AG04449 (cell line): Measurements from ENCODE around the gene PLEKHM3.
A peak's percentile ranks its signal among the peaks of the same experiment; 100 is the strongest.

ENCODE experiments used
- CTCF ChIA-PET: fragments of 350-600 bp; formaldehyde crosslinking; extraction: SDS; loops from one replicate; lab custom pipeline; 2021; ENCODE audit warnings: antibody characterized with exemption; lab: Yijun Ruan, JAX
- POLR2A ChIA-PET: fragments of 400-600, 350-600 bp; formaldehyde crosslinking; extraction: SDS; loops from one replicate; lab custom pipeline; 2020; ENCODE audit warnings: antibody characterized with exemption, inconsistent platforms; lab: Yijun Ruan, JAX
- DNase-seq: peaks from one replicate; pipeline ENCODE4 v3.0.0-alpha.2; 2010; ENCODE audit warnings: low read depth, low spot score
- H3K4me3 ChIP-seq: 2 replicates; pipeline ENCODE4 v1.5.1; 2011; ENCODE audit warnings: low read depth, mild to moderate bottlenecking, control low read depth, low read length
- CTCF ChIP-seq: IDR thresholded peaks from one replicate; pipeline ENCODE4 v1.5.1; 2011; ENCODE audit warnings: mild to moderate bottlenecking, moderate library complexity, low read length, control low read depth, inconsistent platforms; ENCODE audit not compliant: insufficient read depth; ENCODE audit errors: missing control alignments

The PLEKHM3 gene

GRCh38 chr2:208013285-208014178 lies 11.8 kb downstream of the PLEKHM3 start:
- no peak for TF ChIP-seq CTCF
- ChIA-PET CTCF (interaction anchor here (1.0 kb wide), 1 partner anchor 9 kb away, joined by 3 read pairs; no protein-coding TSS in a partner anchor), POLR2A (no interaction called here)
- H3K4me3 ChIP-seq = no peak overlapping the region
- peak; percentile 28 for DNase-seq

GRCh38 chr2:208012449-208012848 lies 12.9 kb downstream of the PLEKHM3 start:
- ChIA-PET CTCF (interaction anchor here (1.0 kb wide), 1 partner anchor 10 kb away, joined by 3 read pairs; no protein-coding TSS in a partner anchor), POLR2A (no interaction called here)
- TF ChIP-seq CTCF = no peak
- DNase-seq = no peak
- H3K4me3 ChIP-seq = no peak overlapping the region

- H3K4me3 ChIP-seq = no peak overlapping the region
These were observed 14.8 kb downstream of the PLEKHM3 start for GRCh38 chr2:208010506-208010905.

GRCh38 chr2:208006833-208007232 lies 18.5 kb downstream of the PLEKHM3 start:
- DNase-seq = no peak
- H3K4me3 ChIP-seq = no peak overlapping the region
- CTCF ChIA-PET = interaction anchor here (1.4 to 2.1 kb wide), 3 partner anchors 33 to 261 kb away, joined by 6 to 10 read pairs (median 7); no protein-coding TSS in a partner anchor
- POLR2A ChIA-PET = interaction anchor here (2.0 kb wide), 1 partner anchor 19 kb away, joined by 6 read pairs; the partner anchor contains the start of gene PLEKHM3
- TF ChIP-seq CTCF = no peak

More at GRCh38 chr2:208010506-208010905, 14.8 kb downstream of the PLEKHM3 start:
- POLR2A ChIA-PET = no interaction called here
- no peak for DNase-seq
- no peak for TF ChIP-seq CTCF
- CTCF ChIA-PET = interaction anchor here (0.9 to 1.7 kb wide), 2 partner anchors 30 to 37 kb away, joined by 3 to 4 read pairs; no protein-coding TSS in a partner anchor

- DNase-seq = no peak
- CTCF ChIA-PET = interaction anchor here (0.8 to 2.1 kb wide), 4 partner anchors 13 to 260 kb away, joined by 3 to 10 read pairs (median 6); no protein-coding TSS in a partner anchor
- POLR2A ChIA-PET = interaction anchor here (2.0 kb wide), 1 partner anchor 20 kb away, joined by 6 read pairs; the partner anchor contains the start of gene PLEKHM3
- no peak for TF ChIP-seq CTCF
- no peak overlapping the region for H3K4me3 ChIP-seq
These were observed 19.0 kb downstream of the PLEKHM3 start for GRCh38 chr2:208006337-208006736.

- POLR2A ChIA-PET = no interaction called here
- no peak for TF ChIP-seq CTCF
- CTCF ChIA-PET = interaction anchor here (2.5 kb wide), 1 partner anchor 39 kb away, joined by 12 read pairs; no protein-coding TSS in a partner anchor
- H3K4me3 ChIP-seq = no peak overlapping the region
- DNase-seq = no peak
These were observed 23.4 kb downstream of the PLEKHM3 start for GRCh38 chr2:208001924-208002323.
